HepG2 (cell line): ENCODE measurements around the gene ZNF558. TPM values are rescaled to one million over a fixed set of nuclear protein-coding genes. Genes with fewer than 3 reads are reported as not detected.

Source experiments
- ATAC-seq: fragments of 200-7000 bp; cut with Tn5 transposase; 3 replicates; pipeline ENCODE4 v1.9.1; 2020; ENCODE audit warnings: mild to moderate bottlenecking, moderate library complexity
- BruUV-seq: library from RNA; stranded (reverse); fragments of 400-500 nt; replicated peaks from 2 replicates; lab custom pipeline; 2021; lab: Mats Ljungman, UMichigan
- CTCF ChIA-PET: fragments of 300-600 bp; formaldehyde crosslinking; extraction: SDS; loops from one replicate; lab custom pipeline; 2021; ENCODE audit warnings: low total read pairs, inconsistent platforms, low intra/inter-chr PET ratio; lab: Yijun Ruan, JAX
- POLR2A ChIA-PET: fragments of 350-600 bp; sonication (Branson Sonifier 250); formaldehyde crosslinking; loops from one replicate; lab custom pipeline; 2020; ENCODE audit warnings: antibody characterized with exemption, inconsistent platforms; lab: Yijun Ruan, JAX
- DNase-seq: peaks from one replicate; pipeline ENCODE4 v3.0.0-alpha.2; 2015; ENCODE audit warnings: low spot score
- FAIRE-seq: peaks from 3 replicates; lab custom pipeline; 2011; peaks lifted over from hg19 to GRCh38; lab: Jason Lieb, UNC
- H2AFZ ChIP-seq: one replicate; pipeline ENCODE4 v1.6.1; 2011; ENCODE audit warnings: low read length, inconsistent platforms
- H3K27ac ChIP-seq: fragments of 300-600 bp; 3 replicates; pipeline ENCODE4 v1.8.0; 2011; ENCODE audit warnings: mixed run types, mild to moderate bottlenecking, mixed read lengths, low read length, inconsistent platforms; ENCODE audit not compliant: insufficient read depth; ENCODE audit errors: extremely low read length
- H3K27me3 ChIP-seq, 2 experiments: fragments of 200-600 bp in 1 of 2; 2 replicates in 1 of 2; 3 replicates in 1 of 2; pipeline versions ENCODE4 v1.6.0 to v1.8.0; 2011; ENCODE audit warnings: low read length in 2 of 2, mild to moderate bottlenecking in 2 of 2, moderate library complexity in 2 of 2, inconsistent platforms in 1 of 2; ENCODE audit not compliant: insufficient read depth in 2 of 2, control insufficient read depth in 1 of 2
- H3K36me3 ChIP-seq, 2 experiments: fragments of 200-600 bp in 1 of 2; replicated peaks in 1 of 2; 2 replicates in 1 of 2; 3 replicates in 1 of 2; pipeline versions ENCODE4 v1.5.1 to v1.8.0; 2011; ENCODE audit warnings: low read length in 2 of 2, inconsistent platforms in 1 of 2; ENCODE audit not compliant: insufficient read depth in 2 of 2, control insufficient read depth in 1 of 2
- H3K4me1 ChIP-seq: 2 replicates; pipeline ENCODE4 v1.5.1; 2012; ENCODE audit warnings: low read length, inconsistent platforms; ENCODE audit not compliant: insufficient read depth
- H3K4me2 ChIP-seq: 2 replicates; pipeline ENCODE4 v1.6.0; 2011; ENCODE audit warnings: low read depth, low read length, inconsistent platforms
- H3K4me3 ChIP-seq, 3 experiments: fragments of 200-600 bp in 1 of 3; sonication (generic), shearing (Covaris generic) in 1 of 3; replicated peaks in 1 of 3; 2 replicates each; pipeline ENCODE4 v1.5.1; 2011 to 2016; ENCODE audit warnings: low read length in 3 of 3, inconsistent platforms in 2 of 3, low read depth in 2 of 3, mild to moderate bottlenecking in 2 of 3, control low read depth in 1 of 3, mixed read lengths in 1 of 3; ENCODE audit not compliant: insufficient read depth in 1 of 3
- H3K79me2 ChIP-seq: one replicate; pipeline ENCODE4 v1.6.1; 2011; ENCODE audit warnings: low read length, inconsistent platforms; ENCODE audit not compliant: insufficient read depth
- H3K9ac ChIP-seq: 2 replicates; pipeline ENCODE4 v1.6.0; 2011; ENCODE audit warnings: mild to moderate bottlenecking, low read depth, low read length, inconsistent platforms; ENCODE audit not compliant: insufficient read depth
- H3K9me3 ChIP-seq: 2 replicates; pipeline ENCODE4 v1.5.1; 2012; ENCODE audit warnings: mild to moderate bottlenecking, low read length
- H4K20me1 ChIP-seq: 2 replicates; pipeline ENCODE4 v1.6.0; 2011; ENCODE audit warnings: inconsistent platforms, mild to moderate bottlenecking, low read length, moderate library complexity; ENCODE audit not compliant: insufficient read depth
- AGO1 ChIP-seq: fragments of 200-400 bp; formaldehyde crosslinking; IDR thresholded peaks from 2 replicates; pipeline ENCODE4 v1.6.1; 2017; ENCODE audit warnings: mild to moderate bottlenecking, low read depth, low read length, moderate library complexity; ENCODE audit not compliant: poor library complexity, severe bottlenecking
- ZFYVE20 ChIP-seq: sonication (generic); formaldehyde crosslinking; IDR thresholded peaks from 2 replicates; pipeline ENCODE4 v1.8.0; 2023; ENCODE audit warnings: low read depth, mild to moderate bottlenecking, moderate library complexity, missing genetic modification reagents, borderline replicate concordance
- ZMAT3 ChIP-seq: sonication (generic); formaldehyde crosslinking; conservative IDR thresholded peaks from 2 replicates; pipeline ENCODE4 v1.7.0; 2021; ENCODE audit warnings: missing genetic modification reagents
- ZNF251 ChIP-seq: sonication (generic); formaldehyde crosslinking; IDR thresholded peaks from 2 replicates; pipeline ENCODE4 v1.9.0; 2021; ENCODE audit warnings: mild to moderate bottlenecking, missing genetic modification reagents
- ZNF274 ChIP-seq: sonication (generic); formaldehyde crosslinking; IDR thresholded peaks from 2 replicates; pipeline ENCODE4 v1.5.1; 2020; ENCODE audit warnings: mild to moderate bottlenecking, missing genetic modification reagents
- ZNF317 ChIP-seq: sonication (generic); formaldehyde crosslinking; IDR thresholded peaks from 2 replicates; pipeline ENCODE4 v1.5.0; 2020; ENCODE audit warnings: mild to moderate bottlenecking, missing genetic modification reagents
- ZNF335 ChIP-seq: sonication (generic); formaldehyde crosslinking; IDR thresholded peaks from 2 replicates; pipeline ENCODE4 v1.4.0; 2020; ENCODE audit warnings: missing genetic modification reagents
- ZNF451 ChIP-seq: sonication (generic); formaldehyde crosslinking; IDR thresholded peaks from 2 replicates; pipeline ENCODE4 v1.5.0; 2020; ENCODE audit warnings: mild to moderate bottlenecking, missing genetic modification reagents
- ZNF652 ChIP-seq: IDR thresholded peaks from 2 replicates; pipeline ENCODE4 v1.6.1; 2016; ENCODE audit warnings: low read depth, borderline replicate concordance
- ZNF777 ChIP-seq: sonication (generic); formaldehyde crosslinking; IDR thresholded peaks from 2 replicates; pipeline ENCODE4 v1.4.0; 2020; ENCODE audit warnings: missing genetic modification reagents
- ZSCAN12 ChIP-seq: sonication (generic); formaldehyde crosslinking; IDR thresholded peaks from 2 replicates; pipeline ENCODE4 v1.9.0; 2021; ENCODE audit warnings: mild to moderate bottlenecking, missing genetic modification reagents
- WGBS: methylation state at CpG from one replicate; pipeline ENCODE4 v1.1.6; 2017; ENCODE audit warnings: low lambda C conversion rate; 5-methylcytosine and 5-hydroxymethylcytosine counted together
- in situ Hi-C: cut with HindIII; loops from 2 replicates; pipeline ENCODE4 v1.10.0; 2017; ENCODE audit warnings: low pct_unique_long_range_greater_than_20kb; ENCODE audit not compliant: extremely low pct_ligation_motif_present
- intact Hi-C: fragments of 100-400 bp; cut with micrococcal nuclease; formaldehyde crosslinking; loops from one replicate; pipeline ENCODE4 v1.10.0; 2022; ENCODE audit not compliant: unreplicated experiment
- polyA plus RNA-seq, 8 experiments: library from polyadenylated mRNA; depleted of rRNA in 3 of 8; stranded (reverse) in 7 of 8; unstranded in 1 of 8; fragments of >200 nt; fragmentation: Illumina TruSeq in 4 of 8; extraction: Trizol in 4 of 8; gene quantifications; 2 replicates each; pipeline versions ENCODE4 v1.2.1 to v1.2.3, GENCODE V29; 2011 to 2016; ENCODE audit warnings: low read depth in 4 of 8, missing spikeins in 1 of 8, mixed read lengths in 1 of 8; ENCODE audit not compliant: insufficient read depth in 1 of 8
- total RNA-seq, 5 experiments: library from RNA; depleted of rRNA; stranded (reverse); fragments of >200 nt; fragmentation: Illumina TruSeq; extraction: Trizol; gene quantifications; 2 replicates each; pipeline ENCODE4 v1.2.3, GENCODE V29; 2016; ENCODE audit warnings: low read depth in 1 of 5

The ZNF558 gene
- total and polyA plus RNA-seq, 2 of the 13 experiments (the other 11 are each of a cell fraction or from before 2014, with no cell fraction given) = 9.5 to 10.8 TPM

- TF ChIP-seq ZNF451 (CRISPR knock-in tag) (no peak), ZNF251 (CRISPR knock-in tag) (no peak), ZNF335 (CRISPR knock-in tag) (no peak), ZNF777 (CRISPR knock-in tag) (no peak)
Observed at GRCh38 chr19:8814176-8814575, 17.9 kb downstream of the ZNF558 start (continued).

GRCh38 chr19:8811315-8812172 lies 20.6 kb downstream of the ZNF558 start:
- ChIA-PET POLR2A (no interaction called here), CTCF (no interaction called here)
- H3K9me3 ChIP-seq = peaks cover 99% of the 10 kb centered on the region
- BruUV-seq = TSS peak; percentile 47
- no peaks in the 10 kb centered on the region for H4K20me1 ChIP-seq
- H2AFZ ChIP-seq = no peak overlapping the region
- no peak overlapping the region for H3K27ac ChIP-seq
- in situ Hi-C loops (no loop called here), intact Hi-C loops (no loop called here)
- peaks cover 5 to 22% of the 10 kb centered on the region in 2 experiments; a peak in 4 of 5 replicates for H3K36me3 ChIP-seq
- no peaks in the 10 kb centered on the region for H3K27me3 ChIP-seq
- WGBS = 71% methylated on average over 10 of the region's 10 CpGs
- no peaks in the 10 kb centered on the region for H3K4me1 ChIP-seq
- ATAC-seq (no peak), DNase-seq (no peak), FAIRE-seq (no peak)
- H3K4me3 ChIP-seq = no peak overlapping the region
- H3K4me2 ChIP-seq = no peak overlapping the region
- H3K9ac ChIP-seq = no peak overlapping the region
- peak; percentile 96 for TF ChIP-seq ZNF274 (CRISPR knock-in tag)
- TF ChIP-seq ZMAT3 (CRISPR knock-in tag) = no peak
- no peaks in the 10 kb centered on the region for H3K79me2 ChIP-seq

- ATAC-seq (no peak), DNase-seq (no peak), FAIRE-seq (no peak)
- Histone ChIP-seq H3K4me3 (no peak overlapping the region), H4K20me1 (no peaks in the 10 kb centered on the region), H3K79me2 (no peaks in the 10 kb centered on the region), H3K27me3 (no peaks in the 10 kb centered on the region), H3K4me2 (no peak overlapping the region), H3K9me3 (peaks cover 94% of the 10 kb centered on the region), H3K4me1 (no peaks in the 10 kb centered on the region), H3K9ac (no peak overlapping the region), H2AFZ (no peak overlapping the region), H3K36me3 (peaks cover 2 to 17% of the 10 kb centered on the region in 2 experiments; a peak in 3 of 5 replicates), H3K27ac (no peak overlapping the region)
- TF ChIP-seq AGO1 (no peak), ZNF317 (CRISPR knock-in tag) (peak; percentile 98), ZFYVE20 (no peak), ZNF652 (0 out of 2 replicates have a peak, but pooled peaks have one; percentile 39), ZSCAN12 (CRISPR knock-in tag) (no peak)
- 38% methylated on average over 1 of the region's 1 CpG for WGBS
- in situ Hi-C loops = no loop called here
- ChIA-PET POLR2A (no interaction called here), CTCF (no interaction called here)
- intact Hi-C loops = no loop called here
- BruUV-seq = no TSS peak
Observed at GRCh38 chr19:8806661-8807060, 25.4 kb downstream of the ZNF558 start.
